Activated naive CD4-positive, alpha-beta T cell treated with Interleukin-2 at 50 U/mL for 16 hours (primary cell): ENCODE data around the gene OPN1LW.
"Not testable (repeated sequence)": the region's sequence is repeated elsewhere in the genome, so short reads cannot be mapped to it uniquely, and the experiment has no call there.

ENCODE experiments used
- DNase-seq: peaks from one replicate; pipeline ENCODE4 v3.0.0-alpha.2; 2020

Gene OPN1LW

DNA sequence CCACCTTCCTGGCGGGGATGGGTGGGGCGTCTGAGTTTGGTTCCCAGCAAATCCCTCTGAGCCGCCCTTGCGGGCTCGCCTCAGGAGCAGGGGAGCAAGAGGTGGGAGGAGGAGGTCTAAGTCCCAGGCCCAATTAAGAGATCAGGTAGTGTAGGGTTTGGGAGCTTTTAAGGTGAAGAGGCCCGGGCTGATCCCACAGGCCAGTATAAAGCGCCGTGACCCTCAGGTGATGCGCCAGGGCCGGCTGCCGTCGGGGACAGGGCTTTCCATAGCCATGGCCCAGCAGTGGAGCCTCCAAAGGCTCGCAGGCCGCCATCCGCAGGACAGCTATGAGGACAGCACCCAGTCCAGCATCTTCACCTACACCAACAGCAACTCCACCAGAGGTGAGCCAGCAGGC is at the start of gene OPN1LW:
Gene OPN1LW (plus strand): TSS at position 234 of the 400 bp plus-strand sequence. CDS start 41 bp downstream, at position 275.
- DNase-seq: not testable (repeated sequence)

DNA sequence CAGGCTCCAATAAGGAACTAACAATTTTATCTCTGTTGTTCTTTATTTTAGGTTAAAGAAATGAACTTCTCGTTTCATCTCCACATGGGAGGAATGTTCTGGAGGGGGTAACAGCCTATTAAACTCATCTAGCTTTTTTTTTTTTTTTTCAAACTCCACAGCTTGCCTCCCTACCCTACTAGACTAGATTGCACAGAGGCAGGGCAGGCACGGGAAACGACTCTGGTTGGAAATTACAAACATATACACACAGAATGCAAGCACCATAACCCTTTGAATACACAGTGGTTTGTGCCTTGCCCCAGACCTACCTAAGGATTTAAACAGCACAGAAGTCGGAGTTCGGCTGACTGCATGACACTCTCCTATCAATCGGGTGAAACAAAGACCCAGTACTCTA is 49.2 kb upstream of the OPN1LW start:
- DNase-seq: no peak

DNA sequence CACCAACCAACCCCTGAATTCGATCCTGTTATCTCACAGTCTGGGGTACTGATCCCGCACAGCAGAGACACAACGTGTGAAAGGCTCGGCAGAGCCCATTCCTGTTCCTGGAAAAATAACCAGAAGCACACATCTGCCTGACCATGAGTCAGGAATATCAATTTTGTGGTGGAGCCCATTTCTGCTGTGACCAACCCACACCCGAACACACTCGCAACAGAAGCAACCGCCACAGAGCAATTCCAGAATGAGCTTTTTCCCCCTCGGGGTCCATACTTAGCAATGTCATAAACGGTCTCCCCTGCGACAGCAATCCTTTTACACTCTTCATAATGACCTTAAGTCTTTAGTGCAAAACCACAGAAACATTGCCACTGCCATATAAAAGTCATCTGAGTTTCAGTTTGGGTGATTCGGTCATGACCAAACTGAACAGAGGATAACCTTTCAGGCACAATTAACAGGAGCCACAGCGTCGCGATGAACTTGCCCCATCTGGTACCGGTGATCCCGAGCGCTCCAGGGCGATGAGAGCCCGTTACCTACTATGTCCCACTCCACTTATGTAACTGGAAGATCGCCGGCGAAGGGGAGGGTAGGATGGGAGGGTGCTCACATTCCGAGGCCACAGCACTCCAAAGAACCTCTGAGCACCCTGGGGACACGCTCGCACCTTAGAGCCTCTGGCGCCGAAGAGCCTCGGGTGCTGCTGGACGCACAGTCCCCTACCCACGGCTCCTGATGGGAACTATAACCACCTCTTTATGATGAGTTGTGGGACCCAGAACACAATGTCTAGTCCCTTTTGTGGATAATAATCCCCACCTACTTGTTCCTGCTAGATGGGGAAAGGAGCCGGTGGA is 47.7 kb upstream of the OPN1LW start:
- DNase-seq: peak; percentile 19

DNA sequence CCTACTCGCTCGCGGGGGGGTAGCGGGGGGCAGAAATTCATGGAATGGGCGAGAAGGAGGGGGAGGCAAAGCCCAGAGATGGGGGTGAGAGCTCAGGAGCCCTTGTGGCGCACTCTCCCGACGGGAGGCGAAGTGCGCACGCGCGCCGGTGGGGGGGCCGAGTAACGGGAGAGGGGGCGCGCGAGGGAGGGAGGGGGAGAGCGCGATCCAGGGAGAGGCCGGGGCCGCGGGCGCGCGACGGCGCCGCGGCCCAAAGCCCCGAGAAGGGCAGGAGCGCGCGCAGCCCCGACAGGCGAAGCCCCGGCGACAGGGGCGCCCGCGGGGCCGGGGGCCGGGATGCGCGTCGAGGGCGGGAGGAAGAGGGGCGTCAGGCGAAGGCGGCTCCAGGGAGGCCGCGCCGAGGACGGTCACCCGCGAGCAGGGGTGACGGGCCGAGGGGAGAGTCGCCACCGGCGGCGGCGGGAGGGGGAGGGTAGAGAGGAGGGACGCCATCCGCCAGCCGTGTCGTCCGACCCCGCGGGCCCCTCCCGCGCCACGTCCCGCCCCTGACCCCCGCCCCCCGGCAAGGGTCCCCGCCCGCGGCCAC is 46.9 kb upstream of the OPN1LW start:
- peak; percentile 63 for DNase-seq

DNA sequence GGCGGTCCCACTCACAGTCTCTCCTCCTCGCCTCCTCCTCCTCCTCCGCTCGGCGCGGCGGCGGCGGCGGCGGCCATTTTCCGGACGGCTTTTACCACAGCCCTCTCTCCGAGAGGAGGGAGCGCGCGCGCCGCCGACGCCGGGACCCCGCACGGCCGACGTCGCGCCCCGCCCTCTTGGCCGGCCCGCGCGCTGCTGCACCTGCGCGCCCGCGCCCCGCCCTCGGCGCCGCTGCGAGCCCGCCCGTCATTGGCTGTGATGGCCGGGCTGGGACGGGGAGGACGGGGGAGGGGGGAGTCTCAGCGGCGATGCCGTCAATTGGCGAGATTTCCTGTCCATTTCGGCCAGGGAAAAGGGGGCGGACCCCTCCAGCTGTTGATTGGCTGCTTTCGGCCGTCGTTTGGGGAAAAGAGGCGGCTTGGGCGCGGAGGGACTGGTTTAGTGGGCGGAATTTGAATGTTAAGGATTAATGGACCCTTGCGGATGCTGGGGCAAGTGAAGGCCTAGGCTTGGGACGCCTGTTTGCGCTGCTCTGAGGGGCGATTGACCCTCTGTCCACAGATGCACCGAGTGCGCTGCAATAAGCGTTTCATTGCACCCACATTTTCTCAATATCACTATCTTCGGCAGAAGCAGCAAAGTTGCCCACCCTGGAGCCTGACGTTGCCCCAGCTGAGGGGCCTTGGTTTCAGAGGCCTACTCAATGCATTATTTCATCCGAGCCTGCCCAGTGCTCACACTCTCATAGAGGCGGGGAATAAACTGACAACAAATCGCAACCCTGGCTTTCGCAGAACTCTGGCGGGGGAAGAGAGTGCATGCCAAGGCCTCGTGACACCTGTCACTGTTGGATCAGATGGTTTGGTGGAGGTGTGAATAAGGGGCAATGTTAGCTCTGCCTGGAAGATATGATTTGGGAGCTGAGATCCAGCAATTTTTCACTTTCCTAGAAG is 46.2 kb upstream of the OPN1LW start, which contains the start of gene MECP2:
Gene MECP2 (minus strand): TSS at position 129 of the 953 bp plus-strand sequence.
- peak; percentile 88 for DNase-seq

DNA sequence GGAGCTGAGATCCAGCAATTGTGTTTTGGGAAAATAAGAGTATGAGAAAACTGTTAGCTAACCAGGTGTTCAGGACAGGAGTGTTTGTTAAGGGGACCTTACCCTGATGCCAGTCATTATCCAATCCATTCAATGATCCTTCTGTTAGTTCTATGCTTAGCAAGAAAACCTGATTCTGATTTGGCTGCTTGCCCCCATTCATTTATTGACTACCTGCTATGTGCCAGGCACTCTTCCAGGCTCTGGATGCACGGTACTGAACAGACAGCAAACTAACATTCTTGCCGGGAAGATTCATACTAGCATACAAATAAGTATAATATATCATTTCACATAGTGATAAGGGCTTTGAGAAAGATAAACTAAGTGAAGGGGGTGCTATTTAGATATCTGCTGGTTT is 45.5 kb upstream of the OPN1LW start:
- DNase-seq: no peak

DNA sequence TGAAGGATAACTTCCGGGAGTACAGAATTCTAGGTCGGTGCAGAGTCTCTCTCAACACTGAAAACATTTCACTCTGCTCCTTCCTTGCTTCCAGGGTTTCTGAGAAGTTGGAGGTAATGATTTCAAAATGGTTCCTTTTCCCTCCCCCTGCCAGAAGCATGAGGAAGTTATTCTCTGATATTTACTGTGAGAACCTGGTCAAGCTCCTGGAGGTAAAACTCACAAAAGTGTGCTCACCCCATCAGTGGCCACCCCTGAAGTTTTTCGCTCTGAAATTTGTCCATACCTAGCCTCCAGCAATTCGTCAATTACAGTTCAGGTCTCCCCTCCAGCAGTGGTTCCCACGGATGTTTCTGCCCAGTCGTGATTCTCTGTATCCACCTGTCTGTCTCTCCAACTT is 30.3 kb upstream of the OPN1LW start:
- no peak for DNase-seq

DNA sequence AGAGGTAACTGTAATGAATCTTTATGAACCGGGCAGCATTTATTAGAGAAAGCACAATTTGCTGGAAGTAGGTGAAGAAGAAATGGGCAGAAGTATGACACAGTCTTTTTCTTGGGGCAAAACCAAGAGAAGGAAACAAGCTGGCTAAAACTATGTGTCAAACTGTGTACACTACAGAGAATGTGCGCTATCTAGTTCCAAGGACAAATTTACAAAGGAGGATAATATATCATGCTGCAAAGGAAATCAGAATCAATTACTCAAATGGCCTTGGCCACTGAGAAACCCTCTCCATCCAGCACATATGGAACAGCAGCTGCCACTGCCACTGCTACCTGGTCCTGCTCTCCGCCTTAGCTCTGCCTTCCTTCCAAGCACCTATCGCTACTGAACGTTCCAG is 29.4 kb upstream of the OPN1LW start:
- no peak for DNase-seq

DNA sequence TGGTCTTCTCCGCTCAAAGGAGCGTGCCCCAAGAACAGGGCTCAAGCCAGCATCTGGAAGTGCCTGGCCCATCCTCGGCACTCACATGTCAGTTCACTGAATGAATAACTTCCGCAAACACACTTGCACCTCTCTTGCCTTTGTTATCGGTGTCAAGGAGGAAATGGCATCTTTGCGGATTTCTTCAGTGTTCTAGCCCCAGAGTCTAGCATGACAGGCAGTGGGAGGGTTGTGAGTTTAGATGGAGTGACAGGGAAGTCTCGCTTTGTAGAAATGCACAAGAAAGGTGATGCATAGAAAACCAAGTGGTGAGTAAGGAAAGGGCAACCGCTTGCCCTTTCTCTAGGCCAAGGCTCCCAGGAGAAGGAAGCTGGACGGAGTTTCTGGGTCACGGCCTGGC is 29.0 kb upstream of the OPN1LW start:
- no peak for DNase-seq

DNA sequence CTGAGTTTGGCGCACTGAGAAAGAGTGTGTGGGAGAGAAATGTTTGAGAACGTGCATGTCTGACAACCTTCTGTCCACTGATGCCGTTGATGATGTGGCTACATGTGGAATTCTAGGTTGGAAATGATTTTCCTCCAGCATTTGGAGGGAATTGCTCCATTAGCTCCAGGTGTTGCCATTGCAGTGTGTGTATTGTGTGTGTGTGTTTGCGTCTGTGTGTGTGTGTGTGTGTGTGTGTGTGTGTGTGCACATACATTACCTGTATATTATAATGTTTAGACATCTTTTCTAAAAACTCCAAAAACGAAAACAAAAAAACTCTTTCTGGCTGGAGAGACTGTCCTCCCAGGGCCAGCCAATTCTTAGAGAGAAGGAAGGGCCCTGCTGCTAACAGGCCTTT is 28.3 kb upstream of the OPN1LW start:
- no peak for DNase-seq

DNA sequence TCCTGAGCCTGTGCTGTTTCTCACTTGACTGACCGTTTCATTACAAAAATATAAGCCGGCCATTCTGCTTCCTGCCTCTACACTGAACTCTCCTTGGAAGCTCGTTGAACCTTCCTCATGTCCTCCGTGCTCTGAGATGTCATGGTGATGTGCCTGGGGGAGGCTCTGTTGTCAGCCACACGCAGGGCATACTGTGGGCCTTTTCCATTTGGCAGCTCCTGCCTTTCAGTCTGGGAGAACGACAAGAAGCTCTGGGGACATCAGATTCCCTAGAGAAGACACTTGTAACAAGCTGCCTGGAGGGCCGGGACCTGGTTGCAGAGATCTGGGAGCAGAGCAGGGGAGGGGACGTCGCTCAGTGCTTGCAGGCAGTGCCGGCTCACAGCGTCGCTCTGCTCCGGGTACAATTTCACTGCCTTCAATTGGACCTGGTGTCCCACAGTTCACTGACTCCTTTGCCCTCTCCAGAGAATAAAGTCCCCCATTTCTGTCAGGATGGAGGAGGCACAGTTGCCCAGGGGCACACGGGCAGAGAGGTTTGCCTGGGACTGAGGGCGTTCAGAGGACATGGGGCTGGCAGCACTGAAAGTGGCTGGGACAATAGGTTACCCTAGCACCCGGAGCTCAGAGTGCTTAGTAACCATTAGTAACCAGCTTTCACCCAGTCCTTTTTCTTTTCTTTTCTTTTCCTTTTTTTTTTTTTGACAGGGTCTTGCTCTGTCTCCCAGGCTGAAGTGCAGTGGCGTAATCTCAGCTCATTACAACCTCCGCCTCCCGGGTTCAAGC is 27.4 kb upstream of the OPN1LW start:
- no peak for DNase-seq

DNA sequence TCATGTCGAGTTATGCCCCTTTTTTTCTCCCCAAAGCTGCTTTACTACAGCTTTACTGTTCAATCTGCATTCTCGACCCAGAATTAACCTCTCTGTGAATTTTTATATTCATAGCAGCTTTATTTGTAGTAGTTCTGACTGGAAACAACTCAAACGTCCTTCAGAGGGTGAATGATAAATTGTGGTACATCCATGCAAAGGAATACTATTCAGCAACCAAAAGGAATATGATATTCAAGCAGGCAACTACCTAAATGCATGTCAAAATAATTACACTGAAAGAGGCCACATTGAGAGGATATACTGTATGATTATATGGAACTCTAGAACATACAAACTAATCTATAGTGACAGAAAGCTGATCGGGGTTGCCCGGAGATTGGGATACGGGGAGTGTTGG is 26.5 kb upstream of the OPN1LW start:
- DNase-seq: no peak

DNA sequence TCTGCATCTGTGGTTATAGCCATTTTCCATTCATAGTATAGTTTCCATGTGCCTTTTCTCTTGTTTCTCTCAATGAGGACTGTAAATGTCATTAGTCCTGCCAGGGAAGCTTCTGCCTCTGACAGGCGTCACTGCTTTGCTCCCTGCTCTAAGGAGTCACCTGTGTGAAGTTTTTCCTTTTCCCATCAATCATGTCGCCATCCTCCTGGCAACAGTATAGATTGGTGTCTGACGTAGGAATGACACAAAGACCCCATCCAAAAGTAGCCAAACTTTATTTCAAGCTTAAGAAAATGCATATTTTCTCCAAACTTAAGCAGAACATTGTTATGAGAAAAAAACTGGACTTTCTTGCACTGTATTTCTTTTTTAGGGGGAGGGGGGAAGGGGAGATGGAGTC is 23.5 kb upstream of the OPN1LW start:
- no peak for DNase-seq

DNA sequence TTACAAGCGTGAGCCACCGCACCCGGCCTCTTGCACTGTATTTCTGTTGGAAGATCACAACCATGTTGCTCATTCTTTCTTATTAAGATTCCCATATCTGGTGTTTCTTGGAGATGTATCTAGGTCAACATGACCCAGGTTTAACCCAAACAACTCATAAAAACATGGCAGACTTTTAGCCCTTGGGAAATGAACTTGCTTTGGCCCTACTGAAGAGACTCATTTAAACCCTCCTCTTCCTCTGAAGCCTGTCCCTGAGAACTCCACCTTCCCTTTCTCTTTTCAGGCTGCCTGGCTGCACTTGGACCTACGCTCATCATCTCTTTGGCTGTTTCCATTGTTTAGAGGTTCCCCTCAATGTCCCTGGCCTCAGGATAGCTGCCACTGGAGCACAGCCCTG is 22.8 kb upstream of the OPN1LW start:
- DNase-seq: no peak

DNA sequence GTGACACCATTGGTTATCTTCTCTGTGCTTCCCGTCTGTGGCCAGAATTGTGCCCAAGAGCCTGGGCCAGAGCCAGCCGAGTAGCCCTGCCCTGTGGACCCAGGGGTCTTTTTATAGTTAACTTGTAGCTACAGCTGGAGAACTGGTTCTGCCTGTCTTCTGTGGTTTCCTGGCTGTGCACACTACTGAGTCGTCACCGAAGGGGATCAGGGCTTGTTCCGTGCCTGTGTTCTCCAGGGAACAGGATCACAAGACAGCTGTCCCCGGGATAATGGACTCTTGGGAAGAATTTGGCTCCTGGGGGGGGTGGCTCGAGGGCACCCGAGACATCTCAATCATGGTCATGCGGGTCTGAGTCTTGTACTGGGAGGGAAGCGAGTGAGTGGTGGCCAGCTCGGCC is 22.1 kb upstream of the OPN1LW start:
- no peak for DNase-seq

DNA sequence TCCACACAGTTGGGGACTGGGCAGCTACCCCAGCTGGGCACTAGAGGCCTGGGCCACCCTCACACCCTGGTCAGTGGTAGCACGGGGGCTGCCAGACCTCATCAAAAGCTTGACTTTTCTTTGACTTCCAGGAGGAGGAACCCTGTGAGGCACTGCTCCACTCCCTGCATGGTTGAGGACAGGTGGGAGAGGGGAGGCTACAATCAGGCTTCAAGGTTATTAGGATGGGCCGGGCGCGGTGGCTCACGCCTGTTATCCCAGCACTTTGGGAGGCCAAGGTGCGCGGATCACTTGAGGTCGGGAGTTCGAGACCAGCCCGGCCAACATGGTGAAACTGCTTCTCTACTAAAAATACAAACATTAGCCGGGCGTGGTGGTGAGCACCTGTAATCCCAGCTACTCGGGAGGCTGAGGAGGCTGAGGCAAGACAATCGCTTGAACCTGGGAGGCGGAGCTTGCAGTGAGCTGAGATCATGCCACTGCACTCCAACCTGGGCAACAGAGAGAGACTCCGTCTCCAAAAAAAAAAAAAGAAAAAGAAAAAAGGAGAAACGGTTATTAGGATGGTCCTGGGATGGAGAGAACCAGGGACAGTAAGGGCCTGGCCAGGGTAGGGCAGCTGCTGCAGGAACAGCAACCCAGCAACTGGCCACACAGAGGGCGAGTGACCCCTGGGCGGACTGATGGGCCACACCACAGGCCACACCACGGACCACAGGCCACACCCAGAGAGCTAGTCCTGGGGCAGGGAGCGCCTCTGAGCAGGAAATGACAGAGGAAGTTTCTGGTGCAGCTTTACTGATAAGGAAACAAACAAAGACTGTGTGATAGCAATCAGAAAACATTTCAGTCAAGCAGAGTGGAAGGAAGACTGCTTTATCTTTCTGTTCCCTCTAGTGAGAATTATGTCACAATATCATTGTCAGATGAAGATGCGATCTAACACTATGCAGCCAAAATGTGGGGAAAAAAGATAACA is 20.5 kb upstream of the OPN1LW start:
- DNase-seq: peak; percentile 20

DNA sequence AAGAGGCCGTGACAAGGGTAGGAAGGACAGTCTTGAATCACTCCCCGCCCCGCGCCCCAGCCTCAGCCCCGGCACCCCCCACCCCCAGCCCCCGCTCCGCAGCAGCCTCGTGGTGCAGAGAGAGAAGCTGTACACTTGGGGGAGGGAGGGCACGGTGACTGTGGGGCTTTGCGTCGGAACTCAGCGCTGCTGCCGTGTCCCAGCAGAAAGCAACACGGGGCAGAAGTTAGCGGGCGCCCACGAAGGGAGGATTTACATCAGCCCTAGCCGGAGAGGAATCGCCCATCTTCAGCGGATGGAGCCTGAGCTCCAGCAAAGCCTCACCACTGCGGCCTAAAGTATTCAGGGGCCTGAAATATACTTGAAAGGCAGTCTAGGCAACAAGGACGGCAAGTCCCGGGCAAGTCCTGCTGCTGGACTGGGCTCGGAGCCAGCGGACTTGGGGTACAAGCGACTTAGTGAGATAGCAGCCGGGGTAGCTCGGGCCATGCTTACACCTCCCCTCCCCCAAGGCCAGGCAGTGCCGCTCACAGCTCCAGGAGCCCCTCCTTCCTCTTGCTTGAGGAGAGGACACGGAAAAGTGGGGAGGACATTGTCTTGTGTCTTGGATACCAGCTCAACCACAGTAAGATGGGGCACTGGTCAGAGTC is 18.5 kb upstream of the OPN1LW start:
- DNase-seq: no peak

DNA sequence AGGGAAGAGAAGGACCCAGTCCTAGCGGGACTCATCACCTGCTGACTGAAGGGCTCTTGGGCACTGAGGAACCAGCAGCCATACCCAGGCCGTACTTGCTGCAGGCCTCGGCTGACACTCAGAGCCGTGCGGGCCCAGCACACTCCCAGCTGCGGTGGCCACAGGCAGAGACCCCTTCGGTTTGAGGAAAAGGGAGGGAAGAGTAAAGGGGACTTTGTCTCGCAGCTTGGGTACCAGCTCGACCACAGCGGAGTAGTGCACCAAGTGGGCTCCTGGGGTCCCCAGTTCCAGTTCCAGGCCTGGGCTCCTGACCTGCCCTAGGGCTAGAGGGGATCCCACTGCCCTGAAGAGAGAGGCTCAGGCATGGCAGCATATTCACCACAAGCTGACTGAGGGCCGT is 17.9 kb upstream of the OPN1LW start:
- DNase-seq: no peak

DNA sequence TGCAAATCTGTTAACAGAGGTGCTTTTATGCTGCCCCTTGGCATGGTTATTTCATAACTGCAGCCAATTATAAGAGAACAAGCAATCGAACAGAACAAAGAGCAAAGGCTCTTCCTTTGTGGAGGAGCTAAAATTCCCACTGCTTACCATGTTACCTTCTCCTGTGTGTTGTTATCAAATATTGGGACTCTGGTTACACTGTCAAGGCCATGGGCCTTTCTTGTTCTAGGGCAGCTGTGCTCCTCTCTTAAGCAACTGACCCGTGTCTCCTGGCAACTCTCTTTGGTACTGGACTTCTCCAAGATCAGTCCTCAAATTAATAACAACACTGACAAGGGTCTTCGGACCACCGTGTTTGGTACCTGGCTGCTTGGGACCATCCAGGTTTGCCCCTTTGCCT is 12.1 kb upstream of the OPN1LW start:
- no peak for DNase-seq

DNA sequence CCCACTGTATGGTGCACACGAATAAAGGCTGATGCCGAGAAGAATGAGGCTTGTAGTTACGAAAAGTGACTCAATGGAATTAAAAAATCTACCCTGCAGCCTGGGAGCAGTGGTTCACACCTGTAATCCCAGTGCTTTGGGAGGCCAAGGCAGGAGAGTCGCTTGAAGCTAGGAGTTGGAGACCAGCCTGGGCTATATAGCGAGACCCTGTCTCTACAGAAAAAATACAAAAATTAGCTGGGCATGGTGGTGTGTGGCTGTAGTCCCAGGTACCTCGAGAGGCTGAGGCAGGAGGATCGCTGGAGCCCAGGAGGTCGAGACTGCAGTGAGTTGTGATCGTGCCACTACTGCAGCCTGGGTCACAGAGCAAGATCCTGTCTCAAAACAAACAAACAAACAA is 11.7 kb upstream of the OPN1LW start:
- no peak for DNase-seq
